ENCODE results near the gene MIPOL1.

MIPOL1 gene

DNA sequence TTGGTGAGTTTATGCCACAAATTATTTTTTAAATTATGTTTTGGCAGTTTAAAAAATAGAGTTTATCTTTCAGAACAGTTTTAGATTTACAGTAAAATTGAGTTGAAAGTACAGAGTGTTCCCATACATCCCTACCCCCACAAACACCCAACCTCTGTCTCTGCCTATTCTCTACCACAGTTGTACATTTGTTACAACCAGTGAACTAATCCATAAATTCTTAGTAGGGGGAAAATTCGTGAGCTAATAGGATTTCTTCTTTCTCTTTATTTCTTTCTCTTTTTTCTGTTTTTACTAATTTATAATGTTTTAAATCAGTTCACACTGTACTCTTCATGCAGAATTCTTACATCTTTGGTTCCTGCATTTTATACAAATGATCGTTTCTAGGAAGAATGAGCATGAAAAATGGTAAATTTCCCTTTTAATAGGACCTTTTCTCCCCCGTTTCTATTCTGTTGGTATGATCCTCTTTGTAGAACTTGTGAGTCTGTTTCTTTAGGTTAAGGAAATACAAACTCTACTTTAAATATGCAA, 56.7 kb downstream of the MIPOL1 start:
- H3K27ac ChIP-seq, result no peak overlapping the region
- H3K4me3 ChIP-seq (ENCODE audit: low read depth in 1 of 2, low read length in 1 of 2), result no peak overlapping the region
- no peaks in the 10 kb centered on the region for H3K36me3 ChIP-seq
- H3K27me3 ChIP-seq, result no peaks in the 10 kb centered on the region
- no peaks in the 10 kb centered on the region for H3K9me3 ChIP-seq
- no peaks in the 10 kb centered on the region for H3K4me1 ChIP-seq (ENCODE audit: control insufficient read depth in 1 of 2, insufficient read depth in 1 of 2, low read depth in 1 of 2, low read length in 1 of 2)
- TF ChIP-seq, protein P1, sequence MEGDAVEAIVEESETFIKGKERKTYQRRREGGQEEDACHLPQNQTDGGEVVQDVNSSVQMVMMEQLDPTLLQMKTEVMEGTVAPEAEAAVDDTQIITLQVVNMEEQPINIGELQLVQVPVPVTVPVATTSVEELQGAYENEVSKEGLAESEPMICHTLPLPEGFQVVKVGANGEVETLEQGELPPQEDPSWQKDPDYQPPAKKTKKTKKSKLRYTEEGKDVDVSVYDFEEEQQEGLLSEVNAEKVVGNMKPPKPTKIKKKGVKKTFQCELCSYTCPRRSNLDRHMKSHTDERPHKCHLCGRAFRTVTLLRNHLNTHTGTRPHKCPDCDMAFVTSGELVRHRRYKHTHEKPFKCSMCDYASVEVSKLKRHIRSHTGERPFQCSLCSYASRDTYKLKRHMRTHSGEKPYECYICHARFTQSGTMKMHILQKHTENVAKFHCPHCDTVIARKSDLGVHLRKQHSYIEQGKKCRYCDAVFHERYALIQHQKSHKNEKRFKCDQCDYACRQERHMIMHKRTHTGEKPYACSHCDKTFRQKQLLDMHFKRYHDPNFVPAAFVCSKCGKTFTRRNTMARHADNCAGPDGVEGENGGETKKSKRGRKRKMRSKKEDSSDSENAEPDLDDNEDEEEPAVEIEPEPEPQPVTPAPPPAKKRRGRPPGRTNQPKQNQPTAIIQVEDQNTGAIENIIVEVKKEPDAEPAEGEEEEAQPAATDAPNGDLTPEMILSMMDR (IDR thresholded peaks at IDR 0.05), result no peak

DNA sequence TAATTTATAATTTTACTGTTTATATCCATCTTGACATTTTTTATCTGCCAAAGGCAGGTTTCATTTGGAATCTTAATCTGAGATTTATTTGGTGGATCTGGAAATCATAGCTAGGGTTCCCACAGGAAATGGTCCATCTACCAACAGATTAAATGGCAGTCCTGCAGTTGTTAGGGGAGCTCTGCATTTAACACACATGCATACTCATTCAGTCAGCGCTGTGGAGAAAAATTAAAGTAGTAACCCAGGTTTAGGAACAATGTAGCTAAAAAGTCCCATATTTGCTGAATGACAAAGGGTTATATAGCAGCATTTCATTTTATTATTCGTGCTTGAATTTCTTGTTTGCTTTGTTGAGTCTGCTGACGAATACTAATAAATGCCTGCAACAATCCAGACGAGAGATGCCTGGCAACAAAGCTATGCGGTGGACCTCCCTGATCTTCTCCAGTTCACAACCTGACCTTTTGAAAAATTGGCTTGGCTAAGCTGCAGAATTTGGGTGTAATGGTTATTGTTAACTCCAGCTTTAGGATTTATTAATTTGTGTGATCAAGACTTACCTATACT, 59.8 kb downstream of the MIPOL1 start:
- Histone ChIP-seq H3K36me3 (no peaks in the 10 kb centered on the region), H3K4me1 (ENCODE audit: control insufficient read depth in 1 of 2, insufficient read depth in 1 of 2, low read depth in 1 of 2, low read length in 1 of 2) (no peaks in the 10 kb centered on the region), H3K9me3 (no peaks in the 10 kb centered on the region), H3K27ac (no peak overlapping the region), H3K27me3 (no peaks in the 10 kb centered on the region), H3K4me3 (ENCODE audit: low read depth in 1 of 2, low read length in 1 of 2) (no peak overlapping the region)
- TF ChIP-seq, protein P1 (IDR thresholded peaks at IDR 0.05), result no peak

DNA sequence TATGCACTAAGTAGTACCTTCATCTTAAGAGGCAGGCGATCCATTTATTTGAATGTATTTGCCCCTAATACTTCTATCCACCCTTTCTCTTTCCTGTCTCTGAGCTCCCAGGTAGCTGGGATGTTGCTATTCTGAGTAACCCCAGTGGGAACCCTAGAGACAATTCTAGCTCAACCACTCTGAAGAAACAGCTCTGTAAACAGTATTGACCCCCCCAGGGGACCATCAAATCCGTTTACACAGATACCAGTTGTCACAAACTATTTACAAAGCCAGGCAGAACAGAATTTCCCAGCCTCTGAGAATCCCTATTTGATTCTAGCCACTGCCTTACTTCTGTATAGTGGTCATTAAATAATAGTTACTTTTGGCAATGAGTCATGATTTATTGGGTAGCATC, 64.9 kb downstream of the MIPOL1 start:
- H3K9me3 ChIP-seq, result no peaks in the 10 kb centered on the region
- no peaks in the 10 kb centered on the region for H3K27me3 ChIP-seq
- H3K27ac ChIP-seq, result no peak overlapping the region
- TF ChIP-seq, protein P1 (IDR thresholded peaks at IDR 0.05), result no peak
- H3K4me1 ChIP-seq (ENCODE audit: control insufficient read depth in 1 of 2, insufficient read depth in 1 of 2, low read depth in 1 of 2, low read length in 1 of 2), result no peaks in the 10 kb centered on the region
- H3K36me3 ChIP-seq, result no peaks in the 10 kb centered on the region
- no peak overlapping the region for H3K4me3 ChIP-seq (ENCODE audit: low read depth in 1 of 2, low read length in 1 of 2)

DNA sequence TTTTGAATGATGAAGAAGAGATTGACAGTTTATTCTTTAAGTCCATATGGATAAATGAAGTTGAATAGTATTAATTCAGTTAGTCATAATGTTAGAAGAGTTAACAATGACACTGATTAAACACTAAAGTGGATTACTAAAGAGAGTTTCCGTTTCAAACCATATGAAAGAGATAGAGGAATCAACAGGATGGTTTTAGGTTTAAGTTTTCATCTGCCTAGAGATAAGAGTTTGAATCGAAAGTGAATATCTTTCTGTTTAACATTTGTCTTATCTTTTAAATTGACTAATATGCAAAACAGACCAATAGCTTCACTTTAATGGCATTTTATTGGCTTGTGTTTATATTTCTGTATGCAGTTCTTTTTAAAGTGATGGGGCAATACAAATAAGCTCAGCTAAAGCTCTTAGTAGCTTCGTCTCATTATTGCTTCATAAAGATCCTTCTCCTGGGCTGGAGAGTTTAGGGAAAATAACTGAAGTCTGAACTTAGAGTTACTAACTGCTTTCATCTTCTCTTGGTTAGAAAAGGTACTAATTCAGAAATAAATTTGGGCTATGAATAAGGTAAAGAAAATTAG, 66.0 kb downstream of the MIPOL1 start:
- TF ChIP-seq, protein P1 (IDR thresholded peaks at IDR 0.05), result no peak
- H3K4me3 ChIP-seq (ENCODE audit: low read depth in 1 of 2, low read length in 1 of 2), result no peak overlapping the region
- H3K27me3 ChIP-seq, result no peaks in the 10 kb centered on the region

DNA sequence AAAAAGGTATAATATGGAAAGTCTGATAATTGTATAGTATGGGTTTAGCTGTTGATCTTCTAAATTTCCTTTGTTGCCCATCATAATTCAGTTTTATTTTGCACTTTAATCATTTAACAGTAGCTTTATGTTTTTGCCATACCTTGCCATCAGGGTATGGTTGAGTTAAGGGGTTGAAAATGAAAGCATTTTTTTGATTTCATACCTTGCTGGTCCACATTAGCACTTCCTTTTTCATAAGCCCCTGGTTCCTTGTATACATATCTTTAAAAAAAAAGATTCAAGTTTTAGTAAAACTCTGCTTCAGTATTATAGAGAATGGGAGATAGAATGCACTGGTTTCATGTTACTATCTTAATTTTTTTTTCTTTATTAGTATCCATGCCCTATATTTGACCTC, 71.1 kb downstream of the MIPOL1 start:
- H3K27me3 ChIP-seq, result no peaks in the 10 kb centered on the region
- H3K27ac ChIP-seq, result no peak overlapping the region
- H3K4me3 ChIP-seq (ENCODE audit: low read depth in 1 of 2, low read length in 1 of 2), result no peak overlapping the region
- TF ChIP-seq, protein P1 (IDR thresholded peaks at IDR 0.05), result no peak
- no peaks in the 10 kb centered on the region for H3K9me3 ChIP-seq
- H3K36me3 ChIP-seq, result no peaks in the 10 kb centered on the region
- no peaks in the 10 kb centered on the region for H3K4me1 ChIP-seq (ENCODE audit: control insufficient read depth in 1 of 2, insufficient read depth in 1 of 2, low read depth in 1 of 2, low read length in 1 of 2)

More for the DNA sequence above, 66.0 kb downstream of the MIPOL1 start:
- Histone ChIP-seq H3K27ac (no peak overlapping the region), H3K36me3 (no peaks in the 10 kb centered on the region), H3K4me1 (ENCODE audit: control insufficient read depth in 1 of 2, insufficient read depth in 1 of 2, low read depth in 1 of 2, low read length in 1 of 2) (no peaks in the 10 kb centered on the region), H3K9me3 (no peaks in the 10 kb centered on the region)
